Liver (tissue), 9 donors: ENCODE data around the gene IL7R. TPM values are rescaled to one million over a fixed set of nuclear protein-coding genes. Genes with fewer than 3 reads are reported as not detected.
"Not testable (repeated sequence)": the region's sequence is repeated elsewhere in the genome, so short reads cannot be mapped to it uniquely, and the experiment has no call there.

Experiments
- DNase-seq: peaks from one replicate; pipeline ENCODE4 v3.0.0-alpha.2; 2017; ENCODE audit warnings: low spot score
- H3K27ac ChIP-seq, 2 donors: one replicate each; pipeline ENCODE4 v1.7.0; 2013; ENCODE audit warnings: inconsistent platforms in 2 of 2, low read length in 2 of 2, control low read depth in 1 of 2, low read depth in 1 of 2, mild to moderate bottlenecking in 1 of 2
- H3K27me3 ChIP-seq, 4 donors: one replicate each; pipeline versions ENCODE4 v1.6.1 to v1.7.0; 2013; ENCODE audit warnings: low read length in 3 of 4, inconsistent platforms in 1 of 4, mild to moderate bottlenecking in 1 of 4, moderate library complexity in 1 of 4; ENCODE audit not compliant: control insufficient read depth in 4 of 4, insufficient read depth in 4 of 4
- H3K36me3 ChIP-seq, 4 donors: one replicate each; pipeline versions ENCODE4 v1.6.1 to v1.7.0; 2013; ENCODE audit warnings: low read length in 3 of 4, mild to moderate bottlenecking in 3 of 4, low read depth in 1 of 4, moderate library complexity in 1 of 4; ENCODE audit not compliant: control insufficient read depth in 4 of 4, insufficient read depth in 3 of 4
- H3K4me1 ChIP-seq, 4 donors: one replicate each; pipeline versions ENCODE4 v1.6.1 to v1.7.0; 2013; ENCODE audit warnings: low read length in 3 of 4, mild to moderate bottlenecking in 3 of 4, moderate library complexity in 1 of 4; ENCODE audit not compliant: control insufficient read depth in 4 of 4, insufficient read depth in 4 of 4
- H3K4me3 ChIP-seq, 3 donors: one replicate each; pipeline versions ENCODE4 v1.6.1 to v1.7.0; 2013; ENCODE audit warnings: low read length in 3 of 3, control low read depth in 1 of 3, low read depth in 1 of 3, mild to moderate bottlenecking in 1 of 3
- H3K9ac ChIP-seq, 2 donors: one replicate each; pipeline ENCODE4 v1.7.0; 2013; ENCODE audit warnings: low read length in 2 of 2, mild to moderate bottlenecking in 2 of 2, moderate library complexity in 2 of 2, control low read depth in 1 of 2, low read depth in 1 of 2
- H3K9me3 ChIP-seq, 4 donors: one replicate each; pipeline versions ENCODE4 v1.6.1 to v1.7.0; 2013; ENCODE audit warnings: low read length in 3 of 4; ENCODE audit not compliant: control insufficient read depth in 4 of 4
- ATF3 ChIP-seq: IDR thresholded peaks from 2 replicates; pipeline ENCODE4 v1.6.1; 2016; ENCODE audit warnings: antibody characterized with exemption
- FOXA2 ChIP-seq: IDR thresholded peaks from 2 replicates; pipeline ENCODE4 v1.6.1; 2016; ENCODE audit warnings: antibody characterized with exemption
- HNF4A ChIP-seq, 2 donors: conservative IDR thresholded peaks; 2 replicates each; pipeline ENCODE4 v1.6.1; 2016; ENCODE audit warnings: antibody characterized with exemption in 2 of 2, mild to moderate bottlenecking in 2 of 2
- HNF4G ChIP-seq: IDR thresholded peaks from 2 replicates; pipeline ENCODE4 v1.6.1; 2016; ENCODE audit warnings: antibody characterized with exemption
- JUND ChIP-seq, 2 donors: IDR thresholded peaks; 2 replicates each; pipeline ENCODE4 v1.6.1; 2016; ENCODE audit warnings: antibody characterized with exemption in 2 of 2
- MAX ChIP-seq: IDR thresholded peaks from 2 replicates; pipeline ENCODE4 v1.6.1; 2016; ENCODE audit warnings: antibody characterized with exemption
- NR2F2 ChIP-seq: IDR thresholded peaks from 2 replicates; pipeline ENCODE4 v1.6.1; 2016; ENCODE audit warnings: antibody characterized with exemption
- RAD21 ChIP-seq, 2 donors: IDR thresholded peaks; 2 replicates each; pipeline ENCODE4 v1.6.1; 2016; ENCODE audit warnings: antibody characterized with exemption in 2 of 2, mild to moderate bottlenecking in 2 of 2
- RXRA ChIP-seq, 2 donors: IDR thresholded peaks; 2 replicates each; pipeline ENCODE4 v1.6.1; 2017 to 2018; ENCODE audit warnings: antibody characterized with exemption in 2 of 2, mild to moderate bottlenecking in 1 of 2
- TAF1 ChIP-seq: conservative IDR thresholded peaks from 2 replicates; pipeline ENCODE4 v1.6.1; 2016; ENCODE audit warnings: antibody characterized with exemption, mild to moderate bottlenecking
- ZBTB33 ChIP-seq: IDR thresholded peaks from 2 replicates; pipeline ENCODE4 v1.6.1; 2016; ENCODE audit warnings: antibody characterized with exemption
- WGBS: extraction: QIAGEN DNeasy Blood & Tissue Kit; methylation state at CpG from one replicate; pipeline ENCODE4 v1.1.7; 2013; 5-methylcytosine and 5-hydroxymethylcytosine counted together
- polyA plus RNA-seq, 2 donors: library from polyadenylated mRNA; stranded (reverse) in 1 of 2; unstranded in 1 of 2; fragments of 200-250 nt in 1 of 2; fragments of >200 nt in 1 of 2; fragmentation: Nextera tagmentation in 1 of 2; extraction: Ambion mirVana in 1 of 2; gene quantifications; one replicate each; pipeline versions ENCODE4 v1.2.1 to v1.2.3, GENCODE V29; 2013 to 2015
- total RNA-seq, 2 donors: library from RNA; depleted of rRNA; stranded (reverse); fragments of >200 nt; gene quantifications; one replicate each; pipeline ENCODE4 v1.2.3, GENCODE V29; 2014
- donor health status: healthy.
- donor health status: healthy.
- donor health status: healthy.
- donor health status: healthy.
- donor health status: healthy.

Gene IL7R
- total and polyA plus RNA-seq, 4 donors = 1.0 to 5.4 (median 2.4) TPM

GRCh38 chr5:35887321-35888100, 30.8 kb downstream of the IL7R start (continued):
- no peak for TF ChIP-seq HNF4G
- TF ChIP-seq JUND (IDR thresholded peaks at IDR 0.05) = no peak

GRCh38 chr5:35890021-35891020, 33.6 kb downstream of the IL7R start:
- Histone ChIP-seq H3K27me3 (peaks cover 0 to 3% (median 0%) of the 10 kb centered on the region in 4 donors), H3K4me1 (no peaks in the 10 kb centered on the region), H3K36me3 (no peaks in the 10 kb centered on the region), H3K4me3 (no peak overlapping the region), H3K9me3 (no peaks in the 10 kb centered on the region), H3K9ac (no peak overlapping the region), H3K27ac (no peak overlapping the region)
- WGBS = 79% methylated on average over 5 of the region's 5 CpGs
- no peak for DNase-seq
- TF ChIP-seq ATF3 (no peak), HNF4G (no peak), ZBTB33 (no peak), RAD21 (IDR thresholded peaks at IDR 0.05) (no peak), MAX (no peak)

- H3K4me3 ChIP-seq, DNase-seq, H3K36me3 ChIP-seq, H3K27ac ChIP-seq, H3K27me3 ChIP-seq, H3K4me1 ChIP-seq, H3K9me3 ChIP-seq, H3K9ac ChIP-seq: not testable (repeated sequence)
- 96% methylated on average over 23 of the region's 23 CpGs for WGBS
These were observed 36.1 kb downstream of the IL7R start for GRCh38 chr5:35892799-35893198.

GRCh38 chr5:35894131-35894530, 37.4 kb downstream of the IL7R start:
- Histone ChIP-seq H3K9ac (no peak overlapping the region), H3K4me3 (no peak overlapping the region), H3K4me1 (no peaks in the 10 kb centered on the region), H3K36me3 (no peaks in the 10 kb centered on the region), H3K27ac (no peak overlapping the region), H3K27me3 (no peaks in the 10 kb centered on the region), H3K9me3 (no peaks in the 10 kb centered on the region)
- TF ChIP-seq RXRA (IDR thresholded peaks at IDR 0.05) = no peak
- no peak for TF ChIP-seq ZBTB33
- no peak for TF ChIP-seq HNF4G
- no peak for TF ChIP-seq HNF4A (conservative IDR thresholded peaks at IDR 0.05)
- TF ChIP-seq FOXA2 = no peak
- TF ChIP-seq TAF1 = no peak
- no peak for TF ChIP-seq NR2F2
- 79% methylated on average over 5 of the region's 5 CpGs for WGBS
- DNase-seq = no peak
